ENCODE data around the gene FGF14. TPM values are rescaled to one million over a fixed set of nuclear protein-coding genes. Genes with fewer than 3 reads are reported as not detected.

Gene FGF14
- total RNA-seq, 2 donors from 2014 or later: 0.14 TPM

GRCh38 chr13:102220681-102221228, 181.1 kb downstream of the FGF14 start:
- no peak for ATAC-seq (ENCODE audit: insufficient number of reproducible peaks, low FRiP score, low read depth)
- Histone ChIP-seq H3K4me1 (ENCODE audit: control insufficient read depth in 1 of 2, low read depth in 2 of 2) (no peaks in the 10 kb centered on the region), H3K4me3 (no peak overlapping the region), H3K27ac (no peak overlapping the region), H3K27me3 (replicated peaks; ENCODE audit: insufficient read depth) (no peaks in the 10 kb centered on the region), H3K9me3 (no peaks in the 10 kb centered on the region), H3K36me3 (no peaks in the 10 kb centered on the region)
- no peak for DNase-seq (ENCODE audit: low spot score)
- no peak for TF ChIP-seq CTCF (IDR thresholded peaks at IDR 0.05)

GRCh38 chr13:102214956-102215355, 186.9 kb downstream of the FGF14 start:
- DNase-seq (ENCODE audit: low spot score): no peak
- H3K4me1 ChIP-seq (ENCODE audit: control insufficient read depth in 1 of 2, low read depth in 2 of 2): no peaks in the 10 kb centered on the region
- TF ChIP-seq CTCF (IDR thresholded peaks at IDR 0.05): no peak
- no peaks in the 10 kb centered on the region for H3K9me3 ChIP-seq
- no peak for ATAC-seq (ENCODE audit: insufficient number of reproducible peaks, low FRiP score, low read depth)
- no peaks in the 10 kb centered on the region for H3K36me3 ChIP-seq
- no peaks in the 10 kb centered on the region for H3K27me3 ChIP-seq (replicated peaks; ENCODE audit: insufficient read depth)
- H3K27ac ChIP-seq: no peak overlapping the region
- no peak overlapping the region for H3K4me3 ChIP-seq

- Histone ChIP-seq H3K4me3 (no peak overlapping the region), H3K4me1 (ENCODE audit: control insufficient read depth in 1 of 2, low read depth in 2 of 2) (no peaks in the 10 kb centered on the region), H3K36me3 (no peaks in the 10 kb centered on the region), H3K27me3 (replicated peaks; ENCODE audit: insufficient read depth) (no peaks in the 10 kb centered on the region), H3K9me3 (no peaks in the 10 kb centered on the region), H3K27ac (no peak overlapping the region)
- no peak for TF ChIP-seq CTCF (IDR thresholded peaks at IDR 0.05)
- no peak for DNase-seq (ENCODE audit: low spot score)
- no peak for ATAC-seq (ENCODE audit: insufficient number of reproducible peaks, low FRiP score, low read depth)
These were observed 189.1 kb downstream of the FGF14 start for GRCh38 chr13:102212729-102213128.

- Histone ChIP-seq H3K27ac (no peak overlapping the region), H3K4me1 (ENCODE audit: control insufficient read depth in 1 of 2, low read depth in 2 of 2) (no peaks in the 10 kb centered on the region), H3K27me3 (replicated peaks; ENCODE audit: insufficient read depth) (no peaks in the 10 kb centered on the region), H3K36me3 (no peaks in the 10 kb centered on the region), H3K9me3 (no peaks in the 10 kb centered on the region), H3K4me3 (no peak overlapping the region)
- DNase-seq (ENCODE audit: low spot score) (no peak), ATAC-seq (ENCODE audit: insufficient number of reproducible peaks, low FRiP score, low read depth) (no peak)
- TF ChIP-seq CTCF (IDR thresholded peaks at IDR 0.05): no peak
These were observed 193.5 kb downstream of the FGF14 start for GRCh38 chr13:102208347-102208746.

GRCh38 chr13:102207680-102208342, 194.0 kb downstream of the FGF14 start:
- no peaks in the 10 kb centered on the region for H3K9me3 ChIP-seq
- no peaks in the 10 kb centered on the region for H3K27me3 ChIP-seq (replicated peaks; ENCODE audit: insufficient read depth)
- H3K4me3 ChIP-seq: no peak overlapping the region
- no peaks in the 10 kb centered on the region for H3K36me3 ChIP-seq
- DNase-seq (ENCODE audit: low spot score) (no peak), ATAC-seq (ENCODE audit: insufficient number of reproducible peaks, low FRiP score, low read depth) (no peak)
- TF ChIP-seq CTCF (IDR thresholded peaks at IDR 0.05): no peak
- no peak overlapping the region for H3K27ac ChIP-seq
- no peaks in the 10 kb centered on the region for H3K4me1 ChIP-seq (ENCODE audit: control insufficient read depth in 1 of 2, low read depth in 2 of 2)
